HG03558 (cell line): ENCODE data around the gene PLXNB2.

ENCODE experiments used
- ATAC-seq: cut with Tn5 transposase; IDR thresholded peaks from one replicate; pipeline ENCODE4 v1.9.1; 2021; ENCODE audit warnings: moderate number of reproducible peaks; ENCODE audit not compliant: unreplicated experiment; ENCODE audit errors: extremely low read depth

Gene PLXNB2

GRCh38 chr22:50269970-50270665 lies 37.3 kb downstream of the PLXNB2 start, which contains the start of gene MAPK11:
TSS of gene MAPK11 (minus strand) at chr22:50270380. CDS start at chr22:50270292, 88 bp downstream.
- no peak for ATAC-seq

- no peak for ATAC-seq
Measured at GRCh38 chr22:50269573-50269969, 37.9 kb downstream of the PLXNB2 start.

- no peak for ATAC-seq
Measured at GRCh38 chr22:50268655-50269113, 38.8 kb downstream of the PLXNB2 start.

GRCh38 chr22:50267591-50268390 lies 39.7 kb downstream of the PLXNB2 start:
- no peak for ATAC-seq

GRCh38 chr22:50266994-50267393 lies 40.5 kb downstream of the PLXNB2 start:
- ATAC-seq = no peak

- no peak for ATAC-seq
Measured at GRCh38 chr22:50264946-50265669, 42.3 kb downstream of the PLXNB2 start.

- no peak for ATAC-seq
Measured at GRCh38 chr22:50264104-50264745, 43.2 kb downstream of the PLXNB2 start.

- no peak for ATAC-seq
Measured at GRCh38 chr22:50262973-50263617, 44.4 kb downstream of the PLXNB2 start.

GRCh38 chr22:50262460-50262911 lies 45.0 kb downstream of the PLXNB2 start:
- ATAC-seq = no peak

GRCh38 chr22:50261615-50262459 lies 45.6 kb downstream of the PLXNB2 start, which contains the start of gene MAPK12:
TSS of gene MAPK12 (minus strand) at chr22:50261683. CDS start at chr22:50261509, 174 bp downstream.
- ATAC-seq = no peak

GRCh38 chr22:50260801-50261614 lies 46.4 kb downstream of the PLXNB2 start:
- no peak for ATAC-seq

- no peak for ATAC-seq
Measured at GRCh38 chr22:50260434-50260800, 47.0 kb downstream of the PLXNB2 start.

GRCh38 chr22:50259302-50259701 lies 48.1 kb downstream of the PLXNB2 start:
- no peak for ATAC-seq

GRCh38 chr22:50258361-50259292 lies 48.8 kb downstream of the PLXNB2 start:
- no peak for ATAC-seq

- no peak for ATAC-seq
Measured at GRCh38 chr22:50257451-50258360, 49.7 kb downstream of the PLXNB2 start.

GRCh38 chr22:50257041-50257440 lies 50.4 kb downstream of the PLXNB2 start:
- ATAC-seq = no peak
